ENCODE measurements around the gene MKRN1.

DNA sequence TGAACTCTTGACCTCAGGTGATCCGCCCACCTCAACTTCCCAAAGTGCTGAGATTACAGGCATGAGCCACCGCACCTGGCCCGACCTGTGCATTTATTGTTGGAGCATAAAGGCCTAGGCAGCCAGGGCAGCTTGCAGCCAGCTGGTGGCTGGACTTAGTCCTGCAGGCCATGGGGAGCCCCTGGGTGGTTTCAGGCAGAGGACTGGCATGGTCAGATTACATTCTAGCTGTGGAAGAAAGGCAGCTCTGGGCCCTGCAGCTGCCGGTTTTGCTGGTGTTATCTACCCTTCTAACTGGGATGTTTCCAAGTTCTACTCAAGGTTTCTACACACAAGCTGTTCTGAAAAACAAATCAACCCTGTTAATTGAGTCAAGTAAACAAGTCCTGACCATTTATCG lies 22.7 kb upstream of the MKRN1 start:
- TF ChIP-seq, protein P1, sequence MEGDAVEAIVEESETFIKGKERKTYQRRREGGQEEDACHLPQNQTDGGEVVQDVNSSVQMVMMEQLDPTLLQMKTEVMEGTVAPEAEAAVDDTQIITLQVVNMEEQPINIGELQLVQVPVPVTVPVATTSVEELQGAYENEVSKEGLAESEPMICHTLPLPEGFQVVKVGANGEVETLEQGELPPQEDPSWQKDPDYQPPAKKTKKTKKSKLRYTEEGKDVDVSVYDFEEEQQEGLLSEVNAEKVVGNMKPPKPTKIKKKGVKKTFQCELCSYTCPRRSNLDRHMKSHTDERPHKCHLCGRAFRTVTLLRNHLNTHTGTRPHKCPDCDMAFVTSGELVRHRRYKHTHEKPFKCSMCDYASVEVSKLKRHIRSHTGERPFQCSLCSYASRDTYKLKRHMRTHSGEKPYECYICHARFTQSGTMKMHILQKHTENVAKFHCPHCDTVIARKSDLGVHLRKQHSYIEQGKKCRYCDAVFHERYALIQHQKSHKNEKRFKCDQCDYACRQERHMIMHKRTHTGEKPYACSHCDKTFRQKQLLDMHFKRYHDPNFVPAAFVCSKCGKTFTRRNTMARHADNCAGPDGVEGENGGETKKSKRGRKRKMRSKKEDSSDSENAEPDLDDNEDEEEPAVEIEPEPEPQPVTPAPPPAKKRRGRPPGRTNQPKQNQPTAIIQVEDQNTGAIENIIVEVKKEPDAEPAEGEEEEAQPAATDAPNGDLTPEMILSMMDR (IDR thresholded peaks at IDR 0.05; ENCODE audit: low read depth, low read length, poor library complexity, severe bottlenecking), result no peak
- no peak for TF ChIP-seq EZH2phosphoT487 (IDR thresholded peaks at IDR 0.05; ENCODE audit: borderline replicate concordance, low read length)

All from DOHH2 (cell line).